ENCODE results near the gene NPIPB12. TPM values are rescaled to one million over a fixed set of nuclear protein-coding genes. Genes with fewer than 3 reads are reported as not detected.

The NPIPB12 gene
- total RNA-seq, 1 donor from 2014 or later = 14.1 TPM

Other genes with a start within 250 kb of the NPIPB12 start
- gene NPIPB11, start 99.7 kb downstream of the NPIPB12 start, total RNA-seq = 0.27 TPM
- 0.97 TPM for gene BOLA2, start 52.1 kb downstream of the NPIPB12 start, total RNA-seq
- 9.3 TPM for gene SLX1B, start 51.9 kb downstream of the NPIPB12 start, total RNA-seq
- 9.5 TPM for gene SULT1A4, start 46.5 kb downstream of the NPIPB12 start, total RNA-seq
- gene SPN, start 156.8 kb upstream of the NPIPB12 start, total RNA-seq = 0.91 TPM
- gene QPRT, start 172.8 kb upstream of the NPIPB12 start, total RNA-seq = 31.8 TPM
- gene C16orf54, start 239.6 kb upstream of the NPIPB12 start, total RNA-seq = 0.65 TPM

Data from Right ventricle myocardium superior (tissue), 1 donor.